Neural cell (in vitro differentiated cells): ENCODE measurements around the gene SYNC. TPM values are rescaled to one million over a fixed set of nuclear protein-coding genes. Genes with fewer than 3 reads are reported as not detected.

ENCODE experiments used
- H2AFZ ChIP-seq: fragments of 200-600, 300-800 bp; sonication (generic), shearing (Covaris generic); 2 replicates; pipeline ENCODE4 v1.6.0; 2014; ENCODE audit warnings: low read depth, mild to moderate bottlenecking, antibody characterized with exemption, low read length, moderate library complexity
- H3F3A ChIP-seq: fragments of 200-600 bp; shearing (Covaris generic); 2 replicates; pipeline ENCODE4 v1.6.1; 2016; ENCODE audit warnings: mild to moderate bottlenecking, moderate library complexity, mixed read lengths, antibody characterized with exemption, low read length; ENCODE audit not compliant: insufficient read depth, poor library complexity, severe bottlenecking
- H3K27ac ChIP-seq: fragments of 200-600, 300-800 bp; sonication (generic), shearing (Covaris generic); 2 replicates; pipeline ENCODE4 v1.5.1; 2014; ENCODE audit warnings: mild to moderate bottlenecking, low read length, moderate library complexity
- H3K27me3 ChIP-seq: fragments of 300-800, 200-600 bp; sonication (generic), shearing (Covaris generic); 2 replicates; pipeline ENCODE4 v1.6.0; 2014; ENCODE audit warnings: mild to moderate bottlenecking, low read depth, low read length, moderate library complexity; ENCODE audit not compliant: insufficient read depth
- H3K36me3 ChIP-seq: fragments of 300-800, 200-600 bp; sonication (generic), shearing (Covaris generic); 2 replicates; pipeline ENCODE4 v1.5.1; 2014; ENCODE audit warnings: mild to moderate bottlenecking, antibody characterized with exemption, low read length, moderate library complexity; ENCODE audit not compliant: insufficient read depth
- H3K4me2 ChIP-seq: fragments of 300-800, 200-600 bp; sonication (generic), shearing (Covaris generic); 2 replicates; pipeline ENCODE4 v1.6.0; 2014; ENCODE audit warnings: mild to moderate bottlenecking, low read length
- H3K4me3 ChIP-seq: fragments of 300-800, 200-600 bp; sonication (generic), shearing (Covaris generic); 2 replicates; pipeline ENCODE4 v1.5.1; 2014; ENCODE audit warnings: mild to moderate bottlenecking, low read length, moderate library complexity
- H3K79me2 ChIP-seq: fragments of 200-600 bp; shearing (Covaris generic); replicated peaks from 2 replicates; pipeline ENCODE4 v1.6.0; 2014; ENCODE audit warnings: mild to moderate bottlenecking, low read length, moderate library complexity; ENCODE audit not compliant: insufficient read depth
- H3K9ac ChIP-seq: fragments of 300-800, 200-600 bp; sonication (generic), shearing (Covaris generic); 2 replicates; pipeline ENCODE4 v1.6.1; 2016; ENCODE audit warnings: mild to moderate bottlenecking, low read length, mixed read lengths
- H3K9me2 ChIP-seq: fragments of 200-600 bp; shearing (Covaris generic); 2 replicates; pipeline ENCODE4 v1.6.1; 2016; ENCODE audit warnings: mild to moderate bottlenecking, low read length, mixed read lengths; ENCODE audit not compliant: insufficient read depth
- H3K9me3 ChIP-seq: fragments of 200-600, 300-800 bp; sonication (generic), shearing (Covaris generic); 2 replicates; pipeline ENCODE4 v1.6.1; 2016; ENCODE audit warnings: mild to moderate bottlenecking, mixed run types, low read length, moderate library complexity, mixed read lengths
- H4K20me1 ChIP-seq: fragments of 200-600 bp; shearing (Covaris generic); 2 replicates; pipeline ENCODE4 v1.6.1; 2016; ENCODE audit warnings: mild to moderate bottlenecking, mixed run types; ENCODE audit not compliant: insufficient read depth
- CTCF ChIP-seq: fragments of 450-650 bp; IDR thresholded peaks from 2 replicates; pipeline ENCODE4 v1.5.1; 2014; ENCODE audit warnings: antibody characterized with exemption, mild to moderate bottlenecking, moderate library complexity; ENCODE audit not compliant: poor library complexity, severe bottlenecking
- EP300 ChIP-seq: fragments of 450-650 bp; conservative IDR thresholded peaks from 2 replicates; pipeline ENCODE4 v1.6.1; 2014; ENCODE audit warnings: antibody characterized with exemption, mild to moderate bottlenecking, moderate library complexity; ENCODE audit not compliant: poor library complexity, severe bottlenecking
- EZH2 ChIP-seq: fragments of 200-600, 300-800 bp; shearing (Covaris generic), sonication (generic); IDR thresholded peaks from 2 replicates; pipeline ENCODE4 v1.6.1; 2014; ENCODE audit warnings: antibody characterized with exemption, low read length, borderline replicate concordance, mild to moderate bottlenecking; ENCODE audit not compliant: insufficient read depth, poor library complexity, severe bottlenecking
- MXI1 ChIP-seq: fragments of 450-650 bp; conservative IDR thresholded peaks from 2 replicates; pipeline ENCODE4 v1.6.1; 2014; ENCODE audit warnings: antibody characterized with exemption, mild to moderate bottlenecking; ENCODE audit not compliant: poor library complexity, severe bottlenecking
- POLR2AphosphoS5 ChIP-seq: IDR thresholded peaks from 2 replicates; pipeline ENCODE4 v1.6.1; 2012
- RAD21 ChIP-seq: fragments of 450-650 bp; conservative IDR thresholded peaks from 2 replicates; pipeline ENCODE4 v1.6.1; 2014; ENCODE audit warnings: antibody characterized with exemption, mild to moderate bottlenecking, moderate library complexity
- REST ChIP-seq: IDR thresholded peaks from 2 replicates; pipeline ENCODE4 v1.6.1; 2012; ENCODE audit warnings: borderline replicate concordance
- SMC3 ChIP-seq: fragments of 450-650 bp; conservative IDR thresholded peaks from 2 replicates; pipeline ENCODE4 v1.6.1; 2014; ENCODE audit warnings: antibody characterized with exemption, mild to moderate bottlenecking, moderate library complexity; ENCODE audit not compliant: poor library complexity
- TAF1 ChIP-seq: IDR thresholded peaks from 2 replicates; pipeline ENCODE4 v1.6.1; 2012; ENCODE audit warnings: low read depth
- polyA plus RNA-seq: library from polyadenylated mRNA; depleted of rRNA; stranded (reverse); fragments of >200 nt; gene quantifications from 2 replicates; pipeline ENCODE4 v1.2.3, GENCODE V29; 2014

Gene SYNC
- polyA plus RNA-seq, 1 donor from 2014 or later, result not detected

GRCh38 chr1:32719681-32720275 lies 17.2 kb upstream of the SYNC start:
- H3K9ac ChIP-seq, result no peak overlapping the region
- no peak for TF ChIP-seq EP300
- no peak for TF ChIP-seq POLR2AphosphoS5
- no peak for TF ChIP-seq RAD21
- TF ChIP-seq SMC3, result no peak
- no peak for TF ChIP-seq REST
- H3K4me2 ChIP-seq, result no peak overlapping the region
- H3K27me3 ChIP-seq, result no peaks in the 10 kb centered on the region
- no peaks in the 10 kb centered on the region for H3K9me3 ChIP-seq
- no peak overlapping the region for H2AFZ ChIP-seq
- H4K20me1 ChIP-seq, result no peaks in the 10 kb centered on the region
- H3K4me3 ChIP-seq, result no peak overlapping the region
- no peaks in the 10 kb centered on the region for H3K79me2 ChIP-seq
- H3F3A ChIP-seq, result no peaks in the 10 kb centered on the region
- no peaks in the 10 kb centered on the region for H3K9me2 ChIP-seq
- H3K27ac ChIP-seq, result no peak overlapping the region
- no peaks in the 10 kb centered on the region for H3K36me3 ChIP-seq

- Histone ChIP-seq H3K27ac (no peak overlapping the region), H3K4me3 (no peak overlapping the region), H2AFZ (no peak overlapping the region), H3K79me2 (no peaks in the 10 kb centered on the region), H4K20me1 (no peaks in the 10 kb centered on the region), H3K9me3 (no peaks in the 10 kb centered on the region), H3K4me2 (no peak overlapping the region), H3K36me3 (no peaks in the 10 kb centered on the region), H3K9me2 (no peaks in the 10 kb centered on the region), H3K9ac (no peak overlapping the region), H3F3A (no peaks in the 10 kb centered on the region), H3K27me3 (no peaks in the 10 kb centered on the region)
- TF ChIP-seq POLR2AphosphoS5, result no peak
- no peak for TF ChIP-seq EP300
- no peak for TF ChIP-seq RAD21
- TF ChIP-seq TAF1, result no peak
- no peak for TF ChIP-seq REST
- no peak for TF ChIP-seq CTCF
- no peak for TF ChIP-seq EZH2
- TF ChIP-seq MXI1, result no peak
- no peak for TF ChIP-seq SMC3
Measured at GRCh38 chr1:32718527-32718926, 16.0 kb upstream of the SYNC start.
